GM21360 (cell line): Measurements from ENCODE around the gene WDR70.
"Not testable (repeated sequence)": the region's sequence is repeated elsewhere in the genome, so short reads cannot be mapped to it uniquely, and the experiment has no call there.

ENCODE experiments used
- ATAC-seq: cut with Tn5 transposase; IDR thresholded peaks from one replicate; pipeline ENCODE4 v1.9.1; 2021; ENCODE audit warnings: mild to moderate bottlenecking, moderate library complexity; ENCODE audit not compliant: unreplicated experiment

Gene WDR70

DNA sequence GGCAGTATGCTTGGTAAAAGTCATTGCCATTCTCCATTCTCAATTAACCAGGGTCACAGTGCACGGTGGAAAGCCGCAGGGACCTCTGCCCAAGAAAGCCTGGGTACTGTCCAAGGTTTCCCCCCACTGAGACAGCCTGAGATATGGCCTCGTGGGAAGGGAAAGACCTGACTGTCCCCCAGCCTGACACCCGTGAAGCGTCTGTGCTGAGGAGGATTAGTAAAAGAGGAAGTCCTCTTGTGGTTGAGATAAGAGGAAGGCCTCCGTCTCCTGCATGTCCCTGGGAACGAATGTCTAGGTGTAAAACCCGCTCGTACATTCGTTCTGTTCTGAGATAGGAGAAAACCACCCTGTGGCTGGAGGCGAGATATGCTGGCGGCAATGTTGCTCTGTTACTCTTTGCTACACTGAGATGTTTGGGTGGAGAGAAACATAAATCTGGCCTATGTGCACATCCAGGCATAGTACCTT lies 293.0 kb downstream of the WDR70 start:
- not testable (repeated sequence) for ATAC-seq

- ATAC-seq: not testable (repeated sequence)
These were observed 295.2 kb downstream of the WDR70 start for GRCh38 chr5:37674361-37674760.

DNA sequence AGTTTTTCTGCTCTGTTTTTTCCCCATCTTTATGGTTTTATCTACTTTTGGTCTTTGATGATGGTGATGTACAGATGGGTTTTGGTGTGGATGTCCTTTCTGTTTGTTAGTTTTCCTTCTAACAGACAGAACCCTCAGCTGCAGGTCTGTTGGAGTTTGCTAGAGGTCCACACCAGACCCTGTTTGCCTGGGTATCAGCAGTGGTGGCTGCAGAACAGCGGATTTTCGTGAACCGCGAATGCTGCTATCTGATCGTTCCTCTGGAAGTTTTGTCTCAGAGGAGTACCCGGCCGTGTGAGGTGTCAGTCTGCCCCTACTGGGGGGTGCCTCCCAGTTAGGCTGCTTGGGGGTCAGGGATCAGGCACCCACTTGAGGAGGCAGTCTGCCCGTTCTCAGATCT lies 300.2 kb downstream of the WDR70 start:
- ATAC-seq: not testable (repeated sequence)

GRCh38 chr5:37679903-37680302 lies 300.8 kb downstream of the WDR70 start:
- not testable (repeated sequence) for ATAC-seq

GRCh38 chr5:37683072-37683471 lies 304.0 kb downstream of the WDR70 start:
- no peak for ATAC-seq

GRCh38 chr5:37685211-37685610 lies 306.1 kb downstream of the WDR70 start:
- ATAC-seq: no peak

DNA sequence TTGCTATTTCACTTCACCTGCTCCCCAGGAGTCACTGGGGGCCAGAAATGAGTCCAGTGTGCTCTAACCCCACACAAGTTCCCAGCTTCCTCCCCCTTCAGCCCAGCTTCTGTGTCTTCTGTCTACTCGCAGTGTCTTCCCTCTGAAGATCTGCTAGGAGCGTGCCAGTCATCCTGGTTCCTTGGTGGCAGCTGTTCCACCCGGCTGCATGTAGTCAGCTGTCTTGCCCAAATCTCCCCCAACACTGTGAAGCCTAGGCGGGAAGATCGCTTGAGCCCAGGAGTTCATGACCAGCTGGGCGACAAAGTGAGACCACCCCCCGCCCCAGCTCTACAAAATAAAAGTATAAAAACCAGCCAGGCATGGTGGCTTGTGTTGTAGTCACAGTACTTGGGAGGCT lies 306.7 kb downstream of the WDR70 start:
- no peak for ATAC-seq

- not testable (repeated sequence) for ATAC-seq
These were observed 309.8 kb downstream of the WDR70 start for GRCh38 chr5:37688925-37689324.

- not testable (repeated sequence) for ATAC-seq
These were observed 315.2 kb downstream of the WDR70 start for GRCh38 chr5:37694333-37694732.

- no peak for ATAC-seq
These were observed 315.7 kb downstream of the WDR70 start for GRCh38 chr5:37694867-37695266.

DNA sequence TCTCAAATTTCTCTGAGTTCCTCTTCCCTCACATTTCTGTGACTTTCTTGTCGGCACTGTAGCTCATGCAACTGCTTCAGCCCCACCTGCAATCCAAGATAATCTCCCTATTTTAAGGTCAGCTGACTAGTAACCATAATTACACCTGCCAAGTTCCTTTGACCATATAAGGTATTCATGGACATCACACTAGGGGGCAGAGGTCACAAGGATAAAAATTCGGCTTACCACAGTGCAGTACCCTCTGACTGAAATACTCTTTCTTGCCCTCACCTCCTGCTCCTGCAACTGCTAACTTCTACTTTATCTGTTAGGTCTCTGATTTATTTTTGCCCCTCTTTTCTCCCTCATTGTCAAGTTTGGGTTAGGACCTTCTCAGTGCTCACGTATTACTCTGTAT lies 316.5 kb downstream of the WDR70 start:
- no peak for ATAC-seq

GRCh38 chr5:37696190-37697021 lies 317.3 kb downstream of the WDR70 start:
- no peak for ATAC-seq

DNA sequence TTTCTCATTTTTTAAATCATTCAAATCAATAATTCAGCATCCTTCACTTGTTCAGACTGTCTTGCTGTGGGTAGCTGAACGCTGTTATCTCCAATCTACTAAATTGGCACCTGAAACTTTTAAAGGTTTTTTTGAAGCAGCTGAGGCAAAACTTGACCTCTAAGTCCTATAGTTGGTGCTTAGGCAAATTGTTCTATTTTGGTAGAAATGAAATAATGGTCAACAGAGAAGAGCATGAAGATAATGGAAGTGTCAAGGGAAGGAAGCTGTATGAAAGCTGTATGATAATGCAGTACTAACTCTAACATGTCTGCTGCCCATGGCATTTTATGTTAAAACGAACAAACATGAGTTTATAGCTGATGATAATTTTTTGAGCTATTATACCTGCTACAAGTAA lies 322.8 kb downstream of the WDR70 start:
- no peak for ATAC-seq

GRCh38 chr5:37703841-37704241 lies 324.7 kb downstream of the WDR70 start:
- ATAC-seq: no peak

DNA sequence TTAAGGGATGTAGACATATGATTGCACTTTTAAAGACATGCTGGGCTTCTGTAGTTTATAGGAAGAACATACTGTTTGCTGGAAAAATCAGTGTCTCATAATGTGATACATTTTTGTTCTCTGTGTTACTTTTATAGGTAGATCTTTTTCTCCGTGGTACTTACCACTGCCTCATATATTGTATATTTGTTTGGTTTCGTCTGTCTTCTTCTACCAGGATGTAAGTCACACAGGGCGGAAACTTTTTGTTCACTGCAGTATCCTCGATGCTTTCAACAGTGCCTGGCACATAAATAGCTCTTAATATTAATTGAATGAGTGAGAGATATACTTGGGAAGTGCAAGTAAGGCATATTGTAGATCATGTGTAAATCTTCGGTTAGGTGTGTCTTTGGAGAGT lies 325.3 kb downstream of the WDR70 start:
- ATAC-seq: no peak

GRCh38 chr5:37709020-37709419 lies 329.9 kb downstream of the WDR70 start:
- ATAC-seq: no peak

- no peak for ATAC-seq
These were observed 331.8 kb downstream of the WDR70 start for GRCh38 chr5:37710965-37711364.

DNA sequence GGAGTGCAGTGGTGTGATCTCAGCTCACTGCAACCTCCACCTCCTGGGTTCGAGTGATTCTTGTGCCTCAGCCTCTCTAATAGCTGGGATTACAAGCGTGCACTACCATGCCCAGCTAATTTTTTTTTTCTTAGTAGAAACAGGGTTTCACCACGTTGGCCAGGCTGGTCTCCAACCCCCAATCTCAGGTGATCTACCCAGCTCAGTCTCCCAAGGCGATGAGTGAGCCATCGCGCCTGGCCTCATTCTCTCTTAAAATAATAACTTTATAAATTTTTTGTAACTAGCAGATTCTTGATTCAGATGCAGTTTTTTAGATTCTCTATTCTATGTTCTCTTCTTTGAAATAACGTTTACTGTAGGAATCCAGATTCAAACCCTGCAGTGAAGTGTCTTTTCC lies 333.6 kb downstream of the WDR70 start:
- ATAC-seq: no peak

DNA sequence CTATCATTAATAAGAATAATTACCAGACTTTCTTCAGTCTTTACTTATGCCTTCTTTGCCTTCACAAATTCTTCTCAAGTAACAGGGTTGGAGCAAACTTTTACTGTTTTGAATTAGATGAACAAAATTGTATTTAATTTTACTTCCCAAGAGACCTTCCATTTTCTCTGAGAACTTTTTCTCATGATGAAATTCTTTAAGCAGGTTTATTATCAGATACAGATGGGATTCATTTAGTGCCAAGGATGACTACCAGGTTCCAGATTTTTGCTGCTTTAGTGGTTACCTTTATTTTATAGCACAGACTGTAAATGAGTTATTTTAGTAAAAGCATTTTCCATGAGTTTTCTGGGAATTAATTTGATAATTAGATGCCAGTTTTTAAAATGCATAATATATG lies 335.6 kb downstream of the WDR70 start:
- no peak for ATAC-seq

DNA sequence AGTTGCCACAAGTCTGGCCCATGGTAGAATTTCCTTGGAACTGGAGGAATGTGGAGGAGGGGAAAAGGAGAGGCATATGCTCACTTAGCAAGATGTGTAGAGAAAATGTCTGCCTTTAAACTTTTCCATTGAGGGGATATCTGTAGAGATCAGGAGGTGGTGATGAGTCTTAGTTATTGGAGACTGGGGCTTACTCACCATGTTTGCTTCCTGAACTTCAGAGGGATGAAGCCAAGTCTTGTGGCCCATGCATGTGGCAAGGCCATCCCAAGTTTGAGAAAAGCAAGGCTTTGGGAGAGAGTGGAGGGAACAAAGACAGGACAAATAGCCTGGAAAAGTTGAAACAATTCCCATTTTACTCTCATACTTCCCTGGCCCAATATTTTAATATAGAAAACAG lies 336.2 kb downstream of the WDR70 start:
- no peak for ATAC-seq

GRCh38 chr5:37715992-37716391 lies 336.9 kb downstream of the WDR70 start:
- no peak for ATAC-seq

GRCh38 chr5:37716405-37716804 lies 337.3 kb downstream of the WDR70 start:
- ATAC-seq: no peak

GRCh38 chr5:37717276-37717612 lies 338.1 kb downstream of the WDR70 start:
- ATAC-seq: no peak
